EH (cell line): Measurements from ENCODE around the gene SLC22A23.
A peak's percentile ranks its signal among the peaks of the same experiment; 100 is the strongest.

Experiments used
- DNase-seq: peaks from one replicate; pipeline ENCODE4 v3.0.0-alpha.2; 2015; ENCODE audit warnings: low read depth

The SLC22A23 gene

DNA sequence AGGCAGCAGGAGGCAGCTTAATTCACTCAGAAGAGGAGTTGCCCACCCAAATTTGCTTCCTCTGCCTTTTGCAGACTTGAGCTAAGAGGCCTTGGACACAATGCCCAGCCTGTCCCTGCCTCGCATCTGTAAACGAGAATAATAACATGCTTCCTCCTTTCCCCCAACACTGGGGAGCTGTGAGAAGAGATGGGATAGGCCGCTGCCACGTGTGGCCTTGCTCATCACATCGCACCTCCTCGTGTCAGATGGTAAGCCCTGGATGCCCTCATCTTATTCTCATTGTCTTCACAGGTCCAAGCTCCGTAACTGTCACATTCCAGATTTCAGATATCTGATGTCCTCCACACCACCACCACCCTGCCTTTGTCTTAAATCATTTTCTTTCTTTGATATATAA is 216.3 kb downstream of the SLC22A23 start:
- no peak for DNase-seq

- DNase-seq, result no peak
Measured at GRCh38 chr6:3239110-3239830, 217.6 kb downstream of the SLC22A23 start.

GRCh38 chr6:3237761-3238662 is 218.8 kb downstream of the SLC22A23 start:
- DNase-seq, result peak; percentile 32

- no peak for DNase-seq
Measured at GRCh38 chr6:3236005-3236404, 220.8 kb downstream of the SLC22A23 start.

DNA sequence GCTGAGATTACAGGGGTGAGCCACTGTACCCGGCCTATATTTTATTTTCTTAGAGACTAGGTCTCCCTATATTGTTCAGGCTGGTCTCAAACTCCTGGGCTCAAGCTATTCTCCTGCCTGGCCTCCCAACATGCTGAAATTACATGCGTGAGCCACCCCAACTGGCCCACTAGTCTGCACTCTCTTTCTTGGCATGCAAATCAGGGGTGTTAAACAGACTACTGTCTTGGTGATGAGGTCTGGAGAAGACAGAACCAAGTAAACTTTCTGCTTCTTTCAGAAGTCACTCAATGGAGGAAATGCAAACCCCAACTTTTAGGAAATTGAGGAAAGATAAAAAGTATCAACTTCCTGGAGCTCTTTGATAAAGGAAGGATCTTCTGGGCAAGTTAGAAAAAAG is 221.4 kb downstream of the SLC22A23 start:
- DNase-seq, result no peak

DNA sequence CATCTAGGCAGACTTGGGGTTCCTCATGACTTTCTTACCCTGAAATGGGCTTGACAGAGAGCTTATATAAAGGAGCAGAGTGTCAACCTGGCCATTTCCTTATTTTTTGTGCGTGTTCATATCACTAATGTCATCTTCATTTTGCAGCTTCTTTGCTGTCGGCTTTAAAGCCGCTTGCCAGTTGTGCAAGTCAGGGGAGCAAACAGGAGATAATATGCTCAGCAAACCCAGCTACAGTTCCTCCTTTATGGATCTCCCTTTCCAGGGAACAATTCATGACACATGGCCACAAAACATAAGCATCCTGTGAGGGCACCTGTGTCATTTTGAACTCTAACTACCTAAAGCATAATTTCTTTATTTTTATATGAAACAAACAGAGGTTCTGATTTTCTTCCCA is 222.9 kb downstream of the SLC22A23 start:
- no peak for DNase-seq

DNA sequence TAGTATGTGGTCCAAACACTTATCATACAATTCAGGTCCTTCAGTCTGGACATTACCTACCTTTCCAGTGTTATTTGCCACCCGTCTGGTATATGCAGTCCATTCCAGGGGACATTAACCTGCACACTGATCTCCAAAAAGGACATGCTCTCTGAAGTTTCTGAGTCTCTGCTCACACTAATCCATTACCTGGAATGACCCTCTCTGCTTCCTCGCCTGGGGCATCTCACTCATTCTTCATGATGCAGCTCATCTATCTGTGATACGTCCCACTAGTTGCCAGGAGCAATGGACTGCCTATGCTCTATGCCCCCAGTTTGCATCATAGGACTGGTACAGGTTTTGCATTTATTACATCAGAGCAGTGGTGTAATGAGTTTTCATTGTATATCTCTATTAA is 223.5 kb downstream of the SLC22A23 start:
- DNase-seq, result no peak

GRCh38 chr6:3232017-3232945 is 224.6 kb downstream of the SLC22A23 start:
- no peak for DNase-seq

- DNase-seq, result peak; percentile 86
Measured at GRCh38 chr6:3231247-3232016, 225.4 kb downstream of the SLC22A23 start.

DNA sequence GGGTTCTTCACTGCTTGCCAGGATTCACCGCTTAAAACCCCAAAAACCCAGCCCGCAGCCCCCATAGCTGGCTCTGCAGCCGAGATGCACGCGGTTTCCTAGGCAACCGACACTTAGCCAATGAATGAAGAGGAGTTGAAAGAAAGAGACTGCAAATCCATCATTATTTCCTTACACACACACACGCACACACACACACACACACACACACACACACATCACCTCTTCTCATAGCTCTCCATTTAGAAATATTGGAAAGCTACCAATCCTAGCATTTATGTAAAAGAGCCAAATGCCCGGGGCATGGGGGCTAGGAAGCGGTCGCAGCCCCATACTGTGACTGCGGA is 226.0 kb downstream of the SLC22A23 start:
- peak; percentile 66 for DNase-seq

- no peak for DNase-seq
Measured at GRCh38 chr6:3230256-3230882, 226.5 kb downstream of the SLC22A23 start.

GRCh38 chr6:3229566-3230178 is 227.2 kb downstream of the SLC22A23 start:
- no peak for DNase-seq

DNA sequence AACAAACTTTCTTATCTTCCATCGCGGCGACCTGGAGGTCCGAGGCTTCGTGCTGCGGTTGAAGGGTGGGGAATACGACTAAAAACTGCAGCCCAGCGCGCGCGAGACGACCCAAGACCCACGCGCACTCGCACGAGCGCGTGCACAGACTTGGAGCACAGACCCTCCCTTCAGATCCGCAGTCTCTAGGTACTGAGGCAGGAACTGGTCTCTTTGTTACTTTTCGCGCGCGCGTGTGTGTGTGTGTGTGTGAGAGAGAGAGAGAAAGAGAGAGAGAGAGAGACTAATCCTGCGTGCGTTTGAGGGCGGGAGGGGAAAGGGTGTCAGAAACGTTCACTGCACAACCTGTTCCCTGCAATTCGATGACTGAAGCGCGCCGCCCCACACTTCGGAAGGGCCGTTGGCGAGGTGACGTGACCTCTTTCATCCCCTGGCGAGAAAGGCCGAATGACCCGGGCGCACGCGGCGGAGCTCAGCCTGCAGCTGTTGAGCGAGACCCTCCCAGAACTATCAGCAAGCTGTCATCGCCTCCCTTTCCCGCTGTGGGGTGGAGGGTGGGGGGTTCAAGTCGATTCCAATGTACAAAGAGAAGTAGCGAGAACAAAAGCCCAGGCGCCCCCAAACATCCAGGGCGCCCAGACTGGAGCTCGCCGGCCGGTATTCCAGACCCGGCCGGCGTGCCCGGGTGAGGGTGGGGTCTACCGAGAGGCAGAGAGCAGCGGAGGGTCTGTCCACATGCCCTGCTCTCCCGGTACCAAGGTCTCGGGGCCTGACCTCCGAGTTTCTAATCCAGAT is 227.9 kb downstream of the SLC22A23 start:
- DNase-seq, result no peak

DNA sequence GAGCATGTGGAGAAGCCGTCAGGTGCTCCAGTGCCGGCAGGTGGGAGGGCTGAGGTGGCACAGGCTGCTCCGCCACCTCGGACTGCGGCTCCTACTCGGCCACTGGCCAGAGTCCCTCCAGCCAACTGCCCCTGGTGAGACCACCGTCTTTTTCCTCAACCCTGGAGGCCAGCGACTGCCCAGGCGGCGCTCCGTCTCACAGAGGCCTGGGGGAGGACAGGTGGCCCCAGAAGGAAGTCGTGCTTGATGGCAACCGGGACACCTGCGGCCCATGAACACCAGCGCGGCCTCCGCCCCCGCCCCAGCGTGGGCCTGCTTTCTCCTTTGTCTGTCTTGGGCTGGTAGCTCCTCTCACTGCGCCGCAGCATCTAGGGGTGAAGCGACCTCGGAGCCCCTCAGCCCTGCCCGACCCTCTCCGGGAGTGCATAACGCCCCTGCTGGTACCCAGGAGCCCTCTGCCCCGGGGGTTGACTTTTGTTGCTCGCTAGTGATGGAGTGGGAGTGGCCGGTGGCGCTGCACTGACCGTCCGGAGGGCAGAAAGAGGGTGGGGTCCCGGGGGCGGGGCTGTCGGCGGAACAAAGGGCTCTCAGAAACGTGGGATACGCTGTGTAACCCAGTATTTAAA is 228.7 kb downstream of the SLC22A23 start:
- DNase-seq, result no peak

DNA sequence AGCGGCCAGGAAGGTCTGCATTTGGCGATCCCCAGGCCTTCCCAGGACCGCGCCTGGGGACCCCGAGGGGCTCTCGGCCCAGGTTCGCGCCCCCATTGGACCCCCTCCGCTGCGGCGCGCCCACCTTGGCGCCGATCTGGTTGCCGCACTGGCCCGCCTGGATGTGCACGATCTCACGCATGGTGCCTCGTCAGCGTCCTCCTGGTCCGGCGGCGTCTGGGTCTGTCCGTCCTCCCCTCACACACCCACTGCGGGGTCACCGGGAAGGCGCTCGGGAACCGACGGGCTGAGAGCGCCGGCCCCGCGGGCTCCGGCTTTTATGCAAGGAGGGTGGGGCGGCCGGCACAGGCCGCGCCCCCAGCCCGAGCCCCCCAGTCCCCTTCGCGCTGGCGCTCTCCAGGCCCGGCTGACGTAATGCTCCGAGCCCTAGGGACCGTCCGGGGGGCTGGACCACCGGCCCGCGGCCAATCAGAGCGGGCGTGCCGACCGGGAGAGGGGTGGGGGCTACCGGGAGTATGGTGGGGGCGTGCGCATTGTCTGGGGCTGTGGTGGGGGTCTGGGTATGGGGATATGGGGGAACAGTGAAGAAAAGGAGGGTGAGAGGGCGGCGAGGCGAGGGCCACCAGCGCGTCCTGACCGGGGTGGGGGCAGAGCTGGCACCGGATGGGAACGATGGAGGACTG is 229.3 kb downstream of the SLC22A23 start, which contains the start of gene TUBB2B:
Gene TUBB2B, minus strand, starts transcription at position 291 of the 683 bp plus-strand sequence. Its CDS starts 110 bp downstream, at position 181.
- peak; percentile 24 for DNase-seq

DNA sequence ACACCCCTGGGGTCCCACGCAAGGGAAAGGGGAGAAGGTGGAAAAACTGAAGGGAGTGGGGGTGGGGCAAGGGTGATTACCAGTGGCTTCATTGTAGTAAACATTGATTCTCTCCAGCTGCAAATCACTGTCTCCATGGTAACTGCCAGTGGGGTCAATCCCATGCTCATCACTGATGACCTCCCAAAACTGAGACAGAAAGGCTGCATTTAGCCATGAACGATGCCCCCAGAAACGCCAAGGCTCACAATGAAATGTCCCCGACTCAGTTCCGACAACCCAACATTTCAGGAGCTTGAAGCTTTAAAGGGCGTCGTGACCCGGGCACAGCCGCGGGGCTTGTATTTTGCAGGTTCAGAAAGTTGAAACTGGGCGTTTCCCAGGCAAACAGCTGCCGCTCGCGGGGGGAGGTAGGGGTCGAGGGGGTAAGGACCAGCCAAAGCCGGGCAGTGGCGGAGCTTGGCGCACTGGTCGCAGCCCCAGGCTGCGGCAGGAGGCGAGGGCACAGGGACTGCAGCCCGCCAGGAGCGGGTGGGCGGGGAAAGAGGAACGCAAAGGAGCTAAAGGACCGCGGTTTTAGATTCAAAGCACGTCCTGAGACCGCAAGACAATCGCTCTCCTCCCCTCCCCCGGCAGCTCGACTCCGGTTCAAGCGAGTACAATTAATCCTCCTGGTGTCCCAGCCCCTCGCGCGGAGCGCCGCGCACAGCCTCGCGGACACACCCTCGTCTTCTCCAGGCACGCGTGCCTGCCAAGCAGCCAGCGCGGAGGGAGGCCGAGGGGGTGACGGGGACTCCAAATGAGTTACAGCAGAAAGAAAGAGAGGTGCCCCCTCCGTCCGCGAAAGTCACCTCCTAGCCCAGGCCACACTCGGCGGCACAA is 230.1 kb downstream of the SLC22A23 start:
- DNase-seq, result peak; percentile 50

- DNase-seq, result no peak
Measured at GRCh38 chr6:3226042-3226441, 230.8 kb downstream of the SLC22A23 start.
